Smooth muscle cell (in vitro differentiated cells): ENCODE results near the gene CD38. TPM values are rescaled to one million over a fixed set of nuclear protein-coding genes. Genes with fewer than 3 reads are reported as not detected.

Experiments used
- DNase-seq: peaks from one replicate; lab custom pipeline; 2025; ENCODE audit not compliant: unreplicated experiment; lab: John Stamatoyannopoulos, UW
- H2AFZ ChIP-seq: fragments of 200-600 bp; sonication (generic); 2 replicates; pipeline ENCODE4 v1.6.0; 2016; ENCODE audit warnings: antibody characterized with exemption, low read depth, mild to moderate bottlenecking
- H3F3A ChIP-seq: fragments of 200-600 bp; sonication (generic); 2 replicates; pipeline ENCODE4 v1.6.0; 2017; ENCODE audit warnings: antibody characterized with exemption, low read depth
- H3K27ac ChIP-seq: fragments of 200-600 bp; sonication (generic); 2 replicates; pipeline ENCODE4 v1.5.1; 2016; ENCODE audit warnings: low read depth, mild to moderate bottlenecking
- H3K27me3 ChIP-seq: fragments of 200-600 bp; sonication (generic); 2 replicates; pipeline ENCODE4 v1.6.1; 2016; ENCODE audit warnings: low read depth, mild to moderate bottlenecking
- H3K36me3 ChIP-seq: fragments of 200-600 bp; sonication (generic); 2 replicates; pipeline ENCODE4 v1.5.1; 2016; ENCODE audit warnings: low read depth
- H3K4me1 ChIP-seq: fragments of 200-600 bp; sonication (generic); 2 replicates; pipeline ENCODE4 v1.5.1; 2016; ENCODE audit warnings: low read depth
- H3K4me2 ChIP-seq: fragments of 200-600 bp; sonication (generic); 2 replicates; pipeline ENCODE4 v1.6.0; 2016; ENCODE audit warnings: mild to moderate bottlenecking
- H3K4me3 ChIP-seq: fragments of 200-600 bp; sonication (generic); 2 replicates; pipeline ENCODE4 v1.5.1; 2016; ENCODE audit warnings: mild to moderate bottlenecking
- H3K79me2 ChIP-seq: fragments of 200-600 bp; sonication (generic); 2 replicates; pipeline ENCODE4 v1.6.0; 2016; ENCODE audit warnings: low read depth, mild to moderate bottlenecking
- H3K9ac ChIP-seq: fragments of 200-600 bp; sonication (generic); 2 replicates; pipeline ENCODE4 v1.6.0; 2016; ENCODE audit warnings: low read depth
- H3K9me3 ChIP-seq: fragments of 200-600 bp; sonication (generic); replicated peaks from 2 replicates; pipeline ENCODE4 v1.5.1; 2016; ENCODE audit warnings: low read depth
- H4K20me1 ChIP-seq: fragments of 200-600 bp; sonication (generic); 2 replicates; pipeline ENCODE4 v1.6.0; 2016; ENCODE audit warnings: low read depth
- WGBS: methylation state at CpG from one replicate; pipeline ENCODE4 v1.1.7; 2016; ENCODE audit warnings: low lambda C conversion rate; 5-methylcytosine and 5-hydroxymethylcytosine counted together
- polyA plus RNA-seq: library from polyadenylated mRNA; unstranded; fragments of >200 nt; fragmentation: Nextera tagmentation; extraction: Ambion mirVana; gene quantifications from 2 replicates; pipeline ENCODE4 v1.2.1, GENCODE V29; 2016
- total RNA-seq: library from RNA; depleted of rRNA; stranded (reverse); fragments of >200 nt; gene quantifications from 2 replicates; pipeline ENCODE4 v1.2.3, GENCODE V29; 2014
- TF ChIP-seq, protein P1 (sequence below): fragments of 200-600 bp; sonication (generic); IDR thresholded peaks from 2 replicates; pipeline ENCODE4 v1.5.1; 2017; ENCODE audit warnings: borderline replicate concordance, mild to moderate bottlenecking, antibody characterized with exemption; ENCODE audit not compliant: insufficient read depth, poor library complexity, severe bottlenecking

CD38 gene
- total and polyA plus RNA-seq, 2 experiments from 2014 or later = not detected

DNA sequence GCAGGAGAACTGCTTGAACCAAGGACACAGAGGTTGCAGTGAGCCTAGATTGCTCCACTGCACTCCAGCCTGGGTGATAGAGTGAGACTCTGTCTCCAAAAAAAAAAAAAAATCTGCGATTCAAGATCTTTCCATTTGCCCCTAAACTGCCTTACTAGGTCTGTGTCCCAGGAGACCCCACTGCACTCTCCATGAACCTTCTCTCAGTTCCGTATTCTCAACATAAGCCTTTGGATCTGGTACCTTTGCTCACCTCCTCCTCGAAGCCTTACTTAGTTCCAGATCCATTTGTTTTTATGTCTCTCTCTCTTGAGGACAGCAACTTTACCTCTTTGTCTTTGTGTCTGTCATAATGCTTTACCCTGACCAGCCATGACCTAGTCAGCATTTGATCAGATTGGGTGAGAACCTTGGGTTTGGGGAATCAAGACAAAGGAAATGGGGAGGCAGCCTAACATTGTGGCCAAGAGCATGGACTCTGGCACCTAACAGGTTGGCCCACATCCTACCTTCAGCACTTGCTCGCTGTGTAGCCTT lies 41.5 kb upstream of the CD38 start:
- no peaks in the 10 kb centered on the region for H3K9me3 ChIP-seq
- WGBS = 96% methylated on average over 4 of the region's 4 CpGs
- no peak for DNase-seq
- H2AFZ ChIP-seq = no peak overlapping the region
- H3K4me3 ChIP-seq = no peak overlapping the region
- H3K36me3 ChIP-seq = no peaks in the 10 kb centered on the region
- no peaks in the 10 kb centered on the region for H4K20me1 ChIP-seq
- no peaks in the 10 kb centered on the region for H3F3A ChIP-seq
- no peak overlapping the region for H3K4me2 ChIP-seq
- no peak overlapping the region for H3K9ac ChIP-seq
- H3K27me3 ChIP-seq = no peaks in the 10 kb centered on the region
- TF ChIP-seq, protein P1, sequence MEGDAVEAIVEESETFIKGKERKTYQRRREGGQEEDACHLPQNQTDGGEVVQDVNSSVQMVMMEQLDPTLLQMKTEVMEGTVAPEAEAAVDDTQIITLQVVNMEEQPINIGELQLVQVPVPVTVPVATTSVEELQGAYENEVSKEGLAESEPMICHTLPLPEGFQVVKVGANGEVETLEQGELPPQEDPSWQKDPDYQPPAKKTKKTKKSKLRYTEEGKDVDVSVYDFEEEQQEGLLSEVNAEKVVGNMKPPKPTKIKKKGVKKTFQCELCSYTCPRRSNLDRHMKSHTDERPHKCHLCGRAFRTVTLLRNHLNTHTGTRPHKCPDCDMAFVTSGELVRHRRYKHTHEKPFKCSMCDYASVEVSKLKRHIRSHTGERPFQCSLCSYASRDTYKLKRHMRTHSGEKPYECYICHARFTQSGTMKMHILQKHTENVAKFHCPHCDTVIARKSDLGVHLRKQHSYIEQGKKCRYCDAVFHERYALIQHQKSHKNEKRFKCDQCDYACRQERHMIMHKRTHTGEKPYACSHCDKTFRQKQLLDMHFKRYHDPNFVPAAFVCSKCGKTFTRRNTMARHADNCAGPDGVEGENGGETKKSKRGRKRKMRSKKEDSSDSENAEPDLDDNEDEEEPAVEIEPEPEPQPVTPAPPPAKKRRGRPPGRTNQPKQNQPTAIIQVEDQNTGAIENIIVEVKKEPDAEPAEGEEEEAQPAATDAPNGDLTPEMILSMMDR = no peak
- no peaks in the 10 kb centered on the region for H3K79me2 ChIP-seq
- H3K27ac ChIP-seq = no peak overlapping the region
- H3K4me1 ChIP-seq = no peaks in the 10 kb centered on the region

DNA sequence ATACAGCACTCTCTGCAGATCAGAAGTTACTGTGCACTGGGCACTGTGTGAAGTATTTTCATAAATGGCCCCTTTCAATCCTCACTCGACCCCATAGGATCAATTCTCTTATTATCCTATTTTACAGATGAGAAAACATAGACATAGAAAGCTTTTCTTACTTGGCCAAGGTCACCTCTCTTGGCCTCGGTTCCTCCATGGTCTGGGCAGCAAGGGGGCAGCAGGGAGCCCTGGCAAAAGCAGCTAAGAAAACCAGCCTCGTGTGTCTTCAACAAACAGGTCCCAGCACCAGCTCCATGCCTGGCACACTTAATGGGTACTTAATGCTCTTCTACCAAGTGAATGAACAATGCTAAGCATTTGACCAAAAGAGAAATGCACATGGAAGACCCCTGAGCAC lies 40.9 kb upstream of the CD38 start:
- Histone ChIP-seq H3K4me1 (no peaks in the 10 kb centered on the region), H4K20me1 (no peaks in the 10 kb centered on the region), H3K79me2 (no peaks in the 10 kb centered on the region), H3K9me3 (no peaks in the 10 kb centered on the region), H3K9ac (no peak overlapping the region), H3K27me3 (no peaks in the 10 kb centered on the region), H3K4me2 (no peak overlapping the region), H3F3A (no peaks in the 10 kb centered on the region), H3K27ac (no peak overlapping the region), H2AFZ (no peak overlapping the region), H3K36me3 (no peaks in the 10 kb centered on the region), H3K4me3 (no peak overlapping the region)
- no peak for DNase-seq
- TF ChIP-seq, protein P1 = no peak
- 80% methylated on average over 3 of the region's 3 CpGs for WGBS

- Histone ChIP-seq H3K4me1 (no peaks in the 10 kb centered on the region), H3K79me2 (no peaks in the 10 kb centered on the region), H3K4me2 (no peak overlapping the region), H3K9me3 (no peaks in the 10 kb centered on the region), H4K20me1 (no peaks in the 10 kb centered on the region), H3K36me3 (no peaks in the 10 kb centered on the region), H3F3A (no peaks in the 10 kb centered on the region), H2AFZ (no peak overlapping the region), H3K4me3 (no peak overlapping the region), H3K27ac (no peak overlapping the region), H3K27me3 (no peaks in the 10 kb centered on the region), H3K9ac (no peak overlapping the region)
- TF ChIP-seq, protein P1 = no peak
- WGBS = 65% methylated on average over 1 of the region's 1 CpG
- DNase-seq = no peak
Measured at GRCh38 chr4:15738877-15739276, 39.3 kb upstream of the CD38 start.

GRCh38 chr4:15740764-15741404 lies 37.2 kb upstream of the CD38 start:
- no peaks in the 10 kb centered on the region for H4K20me1 ChIP-seq
- no peak overlapping the region for H3K4me2 ChIP-seq
- no peak for DNase-seq
- no peaks in the 10 kb centered on the region for H3F3A ChIP-seq
- H3K4me1 ChIP-seq = no peaks in the 10 kb centered on the region
- TF ChIP-seq, protein P1 = no peak
- H2AFZ ChIP-seq = no peak overlapping the region
- H3K9me3 ChIP-seq = no peaks in the 10 kb centered on the region
- H3K27ac ChIP-seq = no peak overlapping the region
- H3K36me3 ChIP-seq = no peaks in the 10 kb centered on the region
- no peak overlapping the region for H3K4me3 ChIP-seq
- 89% methylated on average over 11 of the region's 11 CpGs for WGBS
- no peaks in the 10 kb centered on the region for H3K27me3 ChIP-seq
- H3K9ac ChIP-seq = no peak overlapping the region
- no peaks in the 10 kb centered on the region for H3K79me2 ChIP-seq
